GM19351 (cell line): Measurements from ENCODE around the gene LHFPL3.

ENCODE experiments used
- ATAC-seq: cut with Tn5 transposase; IDR thresholded peaks from one replicate; pipeline ENCODE4 v1.9.1; 2021; ENCODE audit warnings: mild to moderate bottlenecking, moderate library complexity; ENCODE audit not compliant: unreplicated experiment

LHFPL3 gene

GRCh38 chr7:104795086-104795485, 466.7 kb downstream of the LHFPL3 start:
- no peak for ATAC-seq

- no peak for ATAC-seq
Observed at GRCh38 chr7:104795616-104796398, 467.4 kb downstream of the LHFPL3 start.

GRCh38 chr7:104800307-104800706, 471.9 kb downstream of the LHFPL3 start:
- ATAC-seq: no peak

GRCh38 chr7:104801022-104801421, 472.6 kb downstream of the LHFPL3 start:
- no peak for ATAC-seq

GRCh38 chr7:104803931-104804330, 475.5 kb downstream of the LHFPL3 start:
- ATAC-seq: no peak

GRCh38 chr7:104804696-104805095, 476.3 kb downstream of the LHFPL3 start:
- no peak for ATAC-seq

GRCh38 chr7:104805449-104806317, 477.3 kb downstream of the LHFPL3 start:
- ATAC-seq: no peak

- ATAC-seq: no peak
Observed at GRCh38 chr7:104807671-104808070, 479.3 kb downstream of the LHFPL3 start.

GRCh38 chr7:104809906-104810305, 481.5 kb downstream of the LHFPL3 start:
- no peak for ATAC-seq

- no peak for ATAC-seq
Observed at GRCh38 chr7:104814126-104814525, 485.7 kb downstream of the LHFPL3 start.

GRCh38 chr7:104814671-104815400, 486.4 kb downstream of the LHFPL3 start:
- no peak for ATAC-seq

GRCh38 chr7:104816537-104816936, 488.1 kb downstream of the LHFPL3 start:
- ATAC-seq: no peak

- no peak for ATAC-seq
Observed at GRCh38 chr7:104818961-104819880, 490.8 kb downstream of the LHFPL3 start.

GRCh38 chr7:104820836-104821535, 492.6 kb downstream of the LHFPL3 start:
- no peak for ATAC-seq

- ATAC-seq: no peak
Observed at GRCh38 chr7:104823177-104823576, 494.8 kb downstream of the LHFPL3 start.

- no peak for ATAC-seq
Observed at GRCh38 chr7:104825099-104825498, 496.7 kb downstream of the LHFPL3 start.

- no peak for ATAC-seq
Observed at GRCh38 chr7:104826135-104826534, 497.7 kb downstream of the LHFPL3 start.

- no peak for ATAC-seq
Observed at GRCh38 chr7:104836976-104837375, 508.6 kb downstream of the LHFPL3 start.

GRCh38 chr7:104838537-104839299, 510.3 kb downstream of the LHFPL3 start:
- no peak for ATAC-seq
